Nephron progenitor cell (in vitro differentiated cells): ENCODE results near the gene RNF157.
A peak's percentile ranks its signal among the peaks of the same experiment; 100 is the strongest.
"Not testable (repeated sequence)": the region's sequence is repeated elsewhere in the genome, so short reads cannot be mapped to it uniquely, and the experiment has no call there.

Experiments used
- DNase-seq: peaks from one replicate; pipeline ENCODE4 v3.0.0; 2021
- H3K27ac Mint-ChIP-seq: 2 replicates; pipeline ENCODE4 v1.8.0; 2021; ENCODE audit warnings: mild to moderate bottlenecking, moderate library complexity, mixed read lengths
- H3K27me3 Mint-ChIP-seq: 2 replicates; pipeline ENCODE4 v1.8.0; 2021; ENCODE audit warnings: mild to moderate bottlenecking, low read depth, mixed read lengths; ENCODE audit not compliant: poor library complexity
- H3K36me3 Mint-ChIP-seq: 2 replicates; pipeline ENCODE4 v1.8.0; 2021; ENCODE audit warnings: low read depth, mixed read lengths
- H3K4me1 Mint-ChIP-seq: 2 replicates; pipeline ENCODE4 v1.8.0; 2021; ENCODE audit warnings: mixed read lengths
- H3K4me3 Mint-ChIP-seq: 2 replicates; pipeline ENCODE4 v1.8.0; 2021; ENCODE audit warnings: mild to moderate bottlenecking, moderate library complexity, mixed read lengths
- H3K9me3 Mint-ChIP-seq: 2 replicates; pipeline ENCODE4 v1.8.0; 2021; ENCODE audit warnings: mild to moderate bottlenecking, moderate library complexity, mixed read lengths
- TF ChIP-seq, protein P1 (sequence below): fragments of 200-600 bp; sonication (generic); IDR thresholded peaks from 2 replicates; pipeline ENCODE4 v1.5.0; 2021; ENCODE audit warnings: antibody characterized with exemption

Gene RNF157

GRCh38 chr17:76270770-76271668 is 30.7 kb upstream of the RNF157 start:
- Mint-ChIP-seq H3K27ac (no peak overlapping the region), H3K27me3 (no peaks in the 10 kb centered on the region), H3K36me3 (peaks cover 16% of the 10 kb centered on the region), H3K9me3 (no peaks in the 10 kb centered on the region), H3K4me3 (no peak overlapping the region), H3K4me1 (peaks cover 49% of the 10 kb centered on the region)
- no peak for DNase-seq
- TF ChIP-seq, protein P1, sequence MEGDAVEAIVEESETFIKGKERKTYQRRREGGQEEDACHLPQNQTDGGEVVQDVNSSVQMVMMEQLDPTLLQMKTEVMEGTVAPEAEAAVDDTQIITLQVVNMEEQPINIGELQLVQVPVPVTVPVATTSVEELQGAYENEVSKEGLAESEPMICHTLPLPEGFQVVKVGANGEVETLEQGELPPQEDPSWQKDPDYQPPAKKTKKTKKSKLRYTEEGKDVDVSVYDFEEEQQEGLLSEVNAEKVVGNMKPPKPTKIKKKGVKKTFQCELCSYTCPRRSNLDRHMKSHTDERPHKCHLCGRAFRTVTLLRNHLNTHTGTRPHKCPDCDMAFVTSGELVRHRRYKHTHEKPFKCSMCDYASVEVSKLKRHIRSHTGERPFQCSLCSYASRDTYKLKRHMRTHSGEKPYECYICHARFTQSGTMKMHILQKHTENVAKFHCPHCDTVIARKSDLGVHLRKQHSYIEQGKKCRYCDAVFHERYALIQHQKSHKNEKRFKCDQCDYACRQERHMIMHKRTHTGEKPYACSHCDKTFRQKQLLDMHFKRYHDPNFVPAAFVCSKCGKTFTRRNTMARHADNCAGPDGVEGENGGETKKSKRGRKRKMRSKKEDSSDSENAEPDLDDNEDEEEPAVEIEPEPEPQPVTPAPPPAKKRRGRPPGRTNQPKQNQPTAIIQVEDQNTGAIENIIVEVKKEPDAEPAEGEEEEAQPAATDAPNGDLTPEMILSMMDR = no peak

GRCh38 chr17:76270127-76270592 is 29.9 kb upstream of the RNF157 start:
- Mint-ChIP-seq H3K36me3 (peaks cover 16% of the 10 kb centered on the region), H3K4me1 (peaks cover 48% of the 10 kb centered on the region), H3K27ac (no peak overlapping the region), H3K27me3 (no peaks in the 10 kb centered on the region), H3K4me3 (no peak overlapping the region), H3K9me3 (no peaks in the 10 kb centered on the region)
- TF ChIP-seq, protein P1 = no peak
- DNase-seq = no peak

GRCh38 chr17:76268991-76269981 is 29.0 kb upstream of the RNF157 start:
- Mint-ChIP-seq H3K27me3 (peaks cover 2% of the 10 kb centered on the region), H3K36me3 (peaks cover 16% of the 10 kb centered on the region), H3K4me3 (no peak overlapping the region), H3K27ac (peak overlapping the region; percentile 36), H3K9me3 (no peaks in the 10 kb centered on the region), H3K4me1 (peaks cover 52% of the 10 kb centered on the region)
- TF ChIP-seq, protein P1 = no peak
- no peak for DNase-seq

- H3K4me1 Mint-ChIP-seq = peaks cover 54% of the 10 kb centered on the region
- no peak for DNase-seq
- H3K27ac Mint-ChIP-seq = peak overlapping the region; percentile 62
- no peaks in the 10 kb centered on the region for H3K9me3 Mint-ChIP-seq
- peaks cover 4% of the 10 kb centered on the region for H3K27me3 Mint-ChIP-seq
- TF ChIP-seq, protein P1 = no peak
- peaks cover 16% of the 10 kb centered on the region for H3K36me3 Mint-ChIP-seq
- peak overlapping the region; percentile 71 for H3K4me3 Mint-ChIP-seq
These were observed 27.9 kb upstream of the RNF157 start for GRCh38 chr17:76268015-76268749.

DNA sequence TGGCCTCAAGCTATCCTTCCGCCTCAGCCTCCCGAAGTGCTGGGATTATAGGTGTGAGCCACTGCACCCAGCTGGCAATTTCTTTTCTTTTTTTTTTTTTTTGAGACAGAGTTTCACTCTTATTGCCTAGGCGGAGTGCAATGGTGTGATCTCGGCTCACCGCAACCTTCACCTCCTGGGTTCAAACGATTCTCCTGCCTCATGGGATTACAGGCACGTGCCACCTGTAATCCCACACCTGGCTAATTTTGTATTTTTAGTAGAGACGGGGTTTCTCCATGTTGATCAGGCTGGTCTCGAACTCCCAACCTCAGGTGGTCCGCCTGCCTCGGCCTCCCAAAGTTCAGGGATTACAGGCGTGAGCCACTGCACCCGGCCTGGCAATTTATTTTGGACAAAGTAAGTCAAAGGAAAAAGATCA is 27.3 kb upstream of the RNF157 start:
- Mint-ChIP-seq H3K27ac (peak overlapping the region; percentile 62), H3K4me3 (peak overlapping the region; percentile 71), H3K36me3 (peaks cover 16% of the 10 kb centered on the region), H3K4me1 (peaks cover 54% of the 10 kb centered on the region)
- not testable (repeated sequence) for DNase-seq, H3K27me3 Mint-ChIP-seq, H3K9me3 Mint-ChIP-seq
